ENCODE data around the gene GIMAP6.
"Not testable (repeated sequence)": the region's sequence is repeated elsewhere in the genome, so short reads cannot be mapped to it uniquely, and the experiment has no call there.

Gene GIMAP6

DNA sequence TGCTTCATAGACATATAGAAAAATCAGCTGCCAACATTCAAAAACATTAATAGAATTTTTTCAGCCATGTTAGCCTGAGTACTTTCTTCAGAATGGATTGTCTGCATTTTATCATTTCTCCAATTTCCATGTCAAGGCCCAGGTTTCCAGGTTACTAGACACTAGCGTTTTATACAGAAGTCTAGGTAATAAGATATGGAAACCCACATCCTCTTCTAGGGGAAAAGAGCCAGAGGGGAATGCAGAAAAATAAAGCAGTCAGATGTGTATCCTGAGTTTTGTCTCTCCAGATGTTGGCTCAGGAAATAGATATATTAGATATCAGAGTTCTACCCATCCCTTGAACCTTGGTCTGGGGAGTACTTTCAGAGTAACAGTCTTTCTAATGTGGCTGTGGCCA lies 44.6 kb downstream of the GIMAP6 start:
- no peak for FAIRE-seq
- no peak for DNase-seq (ENCODE audit: insufficient read length, low spot score)

DNA sequence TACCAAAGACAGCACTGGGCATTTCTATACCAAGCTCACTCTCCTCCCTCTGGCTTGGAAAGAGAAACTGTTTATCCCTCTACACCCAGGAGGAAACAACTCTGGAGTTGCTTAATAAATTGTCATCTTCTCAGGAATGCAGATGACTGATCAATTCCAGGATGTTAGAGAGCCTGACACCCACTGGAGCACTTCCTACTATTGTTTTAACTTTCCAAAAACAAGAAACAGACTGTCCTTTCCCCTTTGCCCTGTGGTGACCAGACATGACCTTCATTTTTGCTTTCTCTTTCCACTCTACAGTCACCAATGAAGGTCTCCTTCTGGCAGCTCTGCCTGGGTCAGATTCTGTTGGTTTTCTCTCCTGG lies 45.4 kb downstream of the GIMAP6 start:
- no peak for FAIRE-seq
- no peak for DNase-seq (ENCODE audit: insufficient read length, low spot score)

DNA sequence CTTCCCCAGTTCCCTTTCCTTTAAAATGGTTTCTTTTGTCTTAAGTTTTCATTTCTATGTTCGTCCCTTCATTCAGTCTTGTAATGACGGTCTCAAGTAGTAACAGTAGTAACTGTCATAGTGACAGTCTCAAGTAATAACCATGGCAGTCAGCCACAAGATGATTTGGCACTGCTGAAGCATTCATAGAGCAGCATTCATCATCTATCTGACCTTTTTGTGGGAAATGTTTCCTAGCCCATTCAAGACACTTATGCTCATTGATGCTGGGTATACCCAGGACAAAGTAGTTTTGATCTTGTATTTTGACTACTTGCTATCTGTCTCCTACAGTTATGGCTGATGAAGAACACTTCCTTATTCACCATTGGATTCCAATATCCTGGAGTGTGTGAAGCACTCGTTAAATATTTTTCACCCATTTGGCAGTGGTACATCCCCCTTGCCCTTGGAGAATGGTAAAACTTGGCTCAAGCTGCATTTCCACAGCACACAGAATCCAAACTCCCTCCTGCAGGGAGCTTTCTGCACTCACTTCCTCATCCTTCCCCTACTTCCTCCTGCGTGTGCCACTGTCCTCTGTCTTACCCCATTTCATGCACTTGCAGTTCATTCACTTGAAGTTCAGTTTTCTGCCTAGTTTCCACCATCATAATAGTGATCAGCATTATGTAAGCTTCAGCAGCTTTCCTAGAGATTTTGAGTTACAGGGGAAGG lies 46.0 kb downstream of the GIMAP6 start:
- FAIRE-seq (no peak), DNase-seq (ENCODE audit: insufficient read length, low spot score) (no peak)

DNA sequence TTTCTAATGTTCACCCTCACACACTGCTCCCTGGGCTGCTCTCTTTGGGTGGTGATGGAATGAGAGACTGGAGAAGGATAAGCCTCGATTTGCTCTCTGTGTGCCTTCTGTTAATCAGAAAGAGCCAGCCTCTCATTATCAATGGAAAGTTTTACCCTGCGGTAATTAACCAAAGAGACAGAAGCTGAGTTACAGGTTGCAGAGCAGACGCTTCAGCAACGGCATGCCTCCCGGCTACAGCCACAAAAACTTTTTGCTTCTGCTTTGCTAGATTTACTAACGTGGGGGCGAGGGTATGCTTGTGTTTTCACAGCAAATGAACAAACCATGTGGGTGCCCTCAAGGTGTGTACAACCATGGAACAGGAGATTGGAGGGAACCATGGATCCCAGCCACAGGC lies 47.0 kb downstream of the GIMAP6 start:
- FAIRE-seq (no peak), DNase-seq (ENCODE audit: insufficient read length, low spot score) (no peak)

DNA sequence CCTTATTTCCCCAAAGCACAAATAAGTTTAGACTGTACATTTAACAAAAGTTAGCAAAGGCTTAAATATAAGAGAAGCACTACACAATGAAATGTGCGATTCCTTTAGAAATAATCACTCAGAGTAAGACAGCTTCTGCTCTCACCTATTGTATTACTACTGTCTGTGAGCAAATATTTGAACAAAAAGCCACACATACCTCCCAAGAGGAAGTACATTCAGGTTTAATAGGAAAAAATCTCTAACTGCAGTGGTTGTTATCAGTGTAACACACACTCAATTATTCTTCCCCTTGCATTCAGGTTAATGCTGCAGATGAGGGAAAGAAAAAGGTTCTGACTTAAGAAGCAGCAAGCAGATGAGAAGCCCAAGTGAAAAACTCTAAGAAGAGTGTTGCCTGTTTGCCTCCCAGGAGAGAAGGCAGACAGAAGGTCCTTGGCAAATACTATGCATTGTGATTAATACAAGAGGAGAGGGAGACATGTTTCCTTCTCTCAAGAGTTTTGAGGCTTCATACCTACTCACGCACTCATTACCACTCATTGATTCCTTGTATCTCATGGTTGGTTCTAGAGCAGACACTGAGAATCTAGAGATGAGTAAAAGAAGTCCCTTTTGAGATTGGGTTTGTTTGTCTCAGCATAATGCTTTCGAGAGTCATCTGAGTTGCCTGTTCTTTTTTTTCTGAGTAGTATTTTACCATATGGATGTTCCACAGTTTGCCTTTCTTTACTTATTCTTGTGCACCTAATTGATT lies 51.4 kb downstream of the GIMAP6 start:
- no peak for DNase-seq (ENCODE audit: insufficient read length, low spot score)

DNA sequence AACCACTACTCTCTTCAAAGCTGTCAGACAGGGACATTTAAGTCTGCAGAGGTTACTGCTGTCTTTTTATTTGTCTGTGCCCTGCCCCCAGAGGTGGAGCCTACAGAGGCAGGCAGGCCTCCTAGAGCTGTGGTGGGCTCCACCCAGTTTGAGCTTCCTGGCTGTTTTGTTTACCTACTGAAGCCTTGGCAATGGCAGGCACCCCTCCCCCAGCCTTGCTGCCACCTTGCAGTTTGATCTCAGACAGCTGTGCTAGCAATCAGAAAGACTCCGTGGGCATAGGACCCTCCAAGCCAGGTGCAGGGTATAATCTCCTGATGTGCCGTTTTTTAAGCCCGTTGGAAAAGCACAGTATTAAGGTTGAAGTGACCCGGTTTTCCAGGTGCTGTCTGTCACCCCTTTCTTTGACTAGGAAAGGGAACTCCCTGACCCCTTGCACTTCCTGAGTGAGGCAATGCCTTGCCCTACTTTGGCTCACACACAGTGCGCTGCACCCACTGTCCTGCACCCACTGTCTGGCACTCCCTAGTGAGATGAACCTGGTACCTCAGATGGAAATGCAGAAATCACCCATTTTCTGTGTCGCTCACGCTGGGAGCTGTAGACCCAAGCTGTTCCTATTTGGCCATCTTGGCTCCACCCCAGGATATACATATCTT lies 52.1 kb downstream of the GIMAP6 start:
- not testable (repeated sequence) for FAIRE-seq

More for the DNA sequence above, 51.4 kb downstream of the GIMAP6 start:
- no peak for FAIRE-seq

More for the DNA sequence above, 52.1 kb downstream of the GIMAP6 start:
- DNase-seq (ENCODE audit: insufficient read length, low spot score): not testable (repeated sequence)

Data from HTR-8/SVneo (cell line).